ENCODE measurements around the gene SLC26A9.

Gene SLC26A9

GRCh38 chr1:205943245-205943644 is at the start of gene SLC26A9:
SLC26A9 (minus strand) TSS chr1:205943456; CDS start chr1:205935820, 7,636 bp downstream.
- H4K20me1 ChIP-seq, result no peaks in the 10 kb centered on the region
- H3K9me3 ChIP-seq (replicated peaks in 1 of 11), result no peaks in the 10 kb centered on the region
- H3K9ac ChIP-seq, result no peak within 1 kb of the TSS
- H3K27ac ChIP-seq, result 0 out of 22 replicates have a peak within 1 kb of the TSS, but pooled peaks of 1 of the 11 experiments have one; percentile 22
- no peak within 1 kb of the TSS for H3K4me3 ChIP-seq
- no peak for TF ChIP-seq Cebpa-rat (IDR thresholded peaks at IDR 0.05)
- H3K27me3 ChIP-seq, result no peaks in the 10 kb centered on the region
- H3K36me3 ChIP-seq, result no peaks in the 10 kb centered on the region
- peak within 1 kb of the TSS; percentile 31 to 54 (median 43); a peak in 20 of 22 replicates for H3K4me2 ChIP-seq
- peaks cover 17 to 31% (median 26%) of the 10 kb centered on the region in 10 experiments; a peak in 19 of 20 replicates for H3K4me1 ChIP-seq

GRCh38 chr1:205992218-205992882 is 49.1 kb upstream of the SLC26A9 start:
- TF ChIP-seq Cebpa-rat (IDR thresholded peaks at IDR 0.05), result no peak
- no peak overlapping the region for H3K4me3 ChIP-seq
- no peak overlapping the region for H3K27ac ChIP-seq
- peaks cover 0 to 85% (median 0%) of the 10 kb centered on the region in 11 experiments; a peak in 9 of 22 replicates for H3K36me3 ChIP-seq
- no peak overlapping the region for H3K9ac ChIP-seq
- peaks cover 4 to 14% (median 12%) of the 10 kb centered on the region in 11 experiments; a peak in 20 of 22 replicates for H3K9me3 ChIP-seq (replicated peaks in 1 of 11)
- H3K4me1 ChIP-seq, result peaks cover 20 to 66% (median 40%) of the 10 kb centered on the region in 10 experiments
- H3K4me2 ChIP-seq, result peak overlapping the region in 3 of 11 experiments; percentile 53 to 70 (median 53); a peak in 6 of 22 replicates
- H3K27me3 ChIP-seq, result no peaks in the 10 kb centered on the region
- H4K20me1 ChIP-seq, result peaks cover 0 to 40% (median 0%) of the 10 kb centered on the region in 11 experiments; a peak in 4 of 22 replicates

- no peak for TF ChIP-seq Cebpa-rat (IDR thresholded peaks at IDR 0.05)
- Histone ChIP-seq H3K4me1 (peaks cover 28 to 69% (median 45%) of the 10 kb centered on the region in 10 experiments), H3K9ac (no peak overlapping the region), H4K20me1 (peaks cover 0 to 42% (median 0%) of the 10 kb centered on the region in 11 experiments; a peak in 4 of 22 replicates), H3K27me3 (no peaks in the 10 kb centered on the region), H3K36me3 (peaks cover 0 to 85% (median 0%) of the 10 kb centered on the region in 11 experiments; a peak in 9 of 22 replicates), H3K9me3 (replicated peaks in 1 of 11) (peaks cover under 1 to 3% (median 2%) of the 10 kb centered on the region in 11 experiments; a peak in 17 of 22 replicates), H3K4me3 (no peak overlapping the region; a peak in 1 of 20 replicates), H3K27ac (0 out of 22 replicates have a peak overlapping the region, but pooled peaks of 1 of the 11 experiments have one; percentile 5), H3K4me2 (peak overlapping the region in 7 of 11 experiments; percentile 1 to 70 (median 53); a peak in 12 of 22 replicates)
These were observed 48.0 kb upstream of the SLC26A9 start for GRCh38 chr1:205991237-205991636.

- peak overlapping the region in 6 of 11 experiments; percentile 5 to 70 (median 53); a peak in 10 of 22 replicates for H3K4me2 ChIP-seq
- H3K4me1 ChIP-seq, result peaks cover 28 to 69% (median 47%) of the 10 kb centered on the region in 10 experiments
- H4K20me1 ChIP-seq, result peaks cover 0 to 44% (median 0%) of the 10 kb centered on the region in 11 experiments; a peak in 4 of 22 replicates
- TF ChIP-seq Cebpa-rat (IDR thresholded peaks at IDR 0.05), result no peak
- H3K4me3 ChIP-seq, result no peak overlapping the region
- no peaks in the 10 kb centered on the region; a peak in 1 of 22 replicates for H3K9me3 ChIP-seq (replicated peaks in 1 of 11)
- no peaks in the 10 kb centered on the region for H3K27me3 ChIP-seq
- peaks cover 0 to 93% (median 0%) of the 10 kb centered on the region in 11 experiments; a peak in 9 of 22 replicates for H3K36me3 ChIP-seq
- no peak overlapping the region for H3K9ac ChIP-seq
- H3K27ac ChIP-seq, result no peak overlapping the region
These were observed 47.0 kb upstream of the SLC26A9 start for GRCh38 chr1:205990226-205990625.

- H3K27ac ChIP-seq, result 0 out of 22 replicates have a peak overlapping the region, but pooled peaks of 1 of the 11 experiments have one; percentile 9
These were observed 46.5 kb upstream of the SLC26A9 start for GRCh38 chr1:205989786-205990185.

GRCh38 chr1:205988585-205988995 is 45.3 kb upstream of the SLC26A9 start:
- H3K27me3 ChIP-seq, result no peaks in the 10 kb centered on the region
- TF ChIP-seq Cebpa-rat (IDR thresholded peaks at IDR 0.05), result no peak
- no peaks in the 10 kb centered on the region; a peak in 1 of 22 replicates for H3K9me3 ChIP-seq (replicated peaks in 1 of 11)
- peaks cover 0 to 45% (median 0%) of the 10 kb centered on the region in 11 experiments; a peak in 4 of 22 replicates for H4K20me1 ChIP-seq
- H3K4me3 ChIP-seq, result no peak overlapping the region
- peaks cover 0 to 96% (median 0%) of the 10 kb centered on the region in 11 experiments; a peak in 9 of 22 replicates for H3K36me3 ChIP-seq
- H3K27ac ChIP-seq, result no peak overlapping the region
- peak overlapping the region in 7 of 11 experiments; percentile 18 to 70 (median 53); a peak in 10 of 22 replicates for H3K4me2 ChIP-seq
- H3K4me1 ChIP-seq, result peaks cover 32 to 84% (median 60%) of the 10 kb centered on the region in 10 experiments
- no peak overlapping the region for H3K9ac ChIP-seq

More at GRCh38 chr1:205989786-205990185, 46.5 kb upstream of the SLC26A9 start:
- H3K4me2 ChIP-seq, result peak overlapping the region in 9 of 11 experiments; percentile 18 to 70 (median 46); a peak in 13 of 22 replicates
- no peak overlapping the region for H3K4me3 ChIP-seq
- H4K20me1 ChIP-seq, result peaks cover 0 to 46% (median 0%) of the 10 kb centered on the region in 11 experiments; a peak in 4 of 22 replicates
- H3K27me3 ChIP-seq, result no peaks in the 10 kb centered on the region
- peaks cover 0 to 97% (median 0%) of the 10 kb centered on the region in 11 experiments; a peak in 9 of 22 replicates for H3K36me3 ChIP-seq
- no peak overlapping the region for H3K9ac ChIP-seq
- no peak for TF ChIP-seq Cebpa-rat (IDR thresholded peaks at IDR 0.05)
- peaks cover 28 to 74% (median 49%) of the 10 kb centered on the region in 10 experiments for H3K4me1 ChIP-seq
- H3K9me3 ChIP-seq (replicated peaks in 1 of 11), result no peaks in the 10 kb centered on the region; a peak in 1 of 22 replicates

- Histone ChIP-seq H3K4me3 (no peak overlapping the region), H3K9me3 (replicated peaks in 1 of 11) (no peaks in the 10 kb centered on the region; a peak in 1 of 22 replicates), H3K9ac (peak overlapping the region in 2 of 11 experiments; percentile 2 to 12; a peak in 2 of 22 replicates), H3K4me1 (peaks cover 32 to 78% (median 55%) of the 10 kb centered on the region in 10 experiments), H4K20me1 (peaks cover 0 to 57% (median 0%) of the 10 kb centered on the region in 11 experiments; a peak in 4 of 22 replicates), H3K36me3 (peaks cover 0 to 96% (median 0%) of the 10 kb centered on the region in 11 experiments; a peak in 6 of 22 replicates), H3K27ac (no peak overlapping the region; a peak in 2 of 22 replicates), H3K27me3 (no peaks in the 10 kb centered on the region), H3K4me2 (peak overlapping the region in 9 of 11 experiments; percentile 5 to 30 (median 14); a peak in 6 of 22 replicates)
- no peak for TF ChIP-seq Cebpa-rat (IDR thresholded peaks at IDR 0.05)
These were observed 43.6 kb upstream of the SLC26A9 start for GRCh38 chr1:205986861-205987260.

GRCh38 chr1:205986292-205986691 is 43.0 kb upstream of the SLC26A9 start:
- Histone ChIP-seq H4K20me1 (peaks cover 0 to 55% (median 0%) of the 10 kb centered on the region in 11 experiments; a peak in 4 of 22 replicates), H3K9me3 (replicated peaks in 1 of 11) (no peaks in the 10 kb centered on the region; a peak in 1 of 22 replicates), H3K27ac (no peak overlapping the region; a peak in 1 of 22 replicates), H3K36me3 (peaks cover 0 to 91% (median 0%) of the 10 kb centered on the region in 11 experiments; a peak in 6 of 22 replicates), H3K9ac (0 out of 22 replicates have a peak overlapping the region, but pooled peaks of 1 of the 11 experiments have one; percentile 12), H3K4me3 (no peak overlapping the region), H3K27me3 (no peaks in the 10 kb centered on the region), H3K4me2 (peak overlapping the region in 4 of 11 experiments; percentile 5 to 20 (median 11); a peak in 2 of 22 replicates), H3K4me1 (peaks cover 32 to 72% (median 51%) of the 10 kb centered on the region in 10 experiments)
- TF ChIP-seq Cebpa-rat (IDR thresholded peaks at IDR 0.05), result no peak

All from BLaER1 treated with 17β-estradiol and CSF1 and Interleukin-3, amounts not matched to agents 10 nM and 100 nM (cell line).